Activated CD8-positive, alpha-beta T cell treated with anti-CD3 and anti-CD28 coated beads for 36 hours (primary cell): Measurements from ENCODE around the gene PTCD1. TPM values are rescaled to one million over a fixed set of nuclear protein-coding genes. Genes with fewer than 3 reads are reported as not detected.

ENCODE experiments used
- ATAC-seq: fragments of 200-7000 bp; cut with Tn5 transposase; one replicate; pipeline ENCODE4 v1.10.0; 2021; ENCODE audit warnings: mild to moderate bottlenecking, moderate library complexity
- CTCF ChIA-PET: fragments of 350-600 bp; sonication (Branson Sonifier 250); formaldehyde crosslinking; loops from one replicate; lab custom pipeline; 2021; ENCODE audit warnings: antibody characterized with exemption; lab: Charles Lee
- POLR2A ChIA-PET: fragments of 350-600 bp; sonication (Branson Sonifier 250); formaldehyde crosslinking; loops from one replicate; lab custom pipeline; 2021; ENCODE audit warnings: antibody characterized with exemption; lab: Charles Lee
- DNase-seq: peaks from one replicate; pipeline ENCODE4 v3.0.0-alpha.2; 2020
- H3K27ac Mint-ChIP-seq: one replicate; pipeline ENCODE4 v1.8.0; 2021; ENCODE audit warnings: mild to moderate bottlenecking, mixed read lengths
- H3K27me3 Mint-ChIP-seq: one replicate; pipeline ENCODE4 v1.8.0; 2021; ENCODE audit warnings: mixed read lengths
- H3K36me3 Mint-ChIP-seq: one replicate; pipeline ENCODE4 v1.8.0; 2021; ENCODE audit warnings: low read depth, mixed read lengths
- H3K4me1 Mint-ChIP-seq: one replicate; pipeline ENCODE4 v1.8.0; 2021; ENCODE audit warnings: low read depth, mixed read lengths
- H3K4me3 Mint-ChIP-seq: one replicate; pipeline ENCODE4 v1.8.0; 2021; ENCODE audit warnings: mild to moderate bottlenecking, moderate library complexity, mixed read lengths
- H3K9me3 Mint-ChIP-seq: one replicate; pipeline ENCODE4 v1.8.0; 2021; ENCODE audit warnings: mixed read lengths
- intact Hi-C: fragments of 100-400 bp; cut with micrococcal nuclease; formaldehyde crosslinking; loops from one replicate; pipeline ENCODE4 v1.10.0; 2022
- total RNA-seq, 2 experiments: library from RNA; stranded (reverse); gene quantifications; one replicate each; pipeline ENCODE4 v1.2.3, GENCODE V29; 2021
- TF ChIP-seq, protein P1 (sequence below): fragments of 200-600 bp; IDR thresholded peaks from one replicate; pipeline ENCODE4 v1.8.0; 2022; ENCODE audit warnings: antibody characterized with exemption, mild to moderate bottlenecking

Gene PTCD1
- total RNA-seq, 2 experiments from 2014 or later: 7.2 to 8.2 TPM

DNA sequence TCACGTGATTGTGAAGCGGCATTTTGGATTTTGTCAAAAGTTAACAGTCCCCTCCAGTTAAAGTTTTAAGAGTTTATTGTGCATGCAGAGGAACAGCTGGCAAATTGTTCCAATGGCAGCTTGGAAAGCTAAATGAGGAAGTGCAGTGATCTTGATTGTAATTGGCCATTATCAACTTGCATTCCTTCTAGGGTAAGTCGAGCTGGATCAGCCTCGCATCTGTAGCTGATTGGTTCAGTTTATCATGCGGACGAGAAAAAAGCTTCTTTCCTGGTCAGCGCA lies 34.7 kb upstream of the PTCD1 start:
- Mint-ChIP-seq H3K4me3 (peak overlapping the region; percentile 95), H3K9me3 (no peaks in the 10 kb centered on the region), H3K27ac (peak overlapping the region; percentile 97), H3K36me3 (peaks cover 24% of the 10 kb centered on the region), H3K27me3 (no peaks in the 10 kb centered on the region), H3K4me1 (peaks cover 38% of the 10 kb centered on the region)
- DNase-seq (no peak), ATAC-seq (no peak)
- TF ChIP-seq, protein P1, sequence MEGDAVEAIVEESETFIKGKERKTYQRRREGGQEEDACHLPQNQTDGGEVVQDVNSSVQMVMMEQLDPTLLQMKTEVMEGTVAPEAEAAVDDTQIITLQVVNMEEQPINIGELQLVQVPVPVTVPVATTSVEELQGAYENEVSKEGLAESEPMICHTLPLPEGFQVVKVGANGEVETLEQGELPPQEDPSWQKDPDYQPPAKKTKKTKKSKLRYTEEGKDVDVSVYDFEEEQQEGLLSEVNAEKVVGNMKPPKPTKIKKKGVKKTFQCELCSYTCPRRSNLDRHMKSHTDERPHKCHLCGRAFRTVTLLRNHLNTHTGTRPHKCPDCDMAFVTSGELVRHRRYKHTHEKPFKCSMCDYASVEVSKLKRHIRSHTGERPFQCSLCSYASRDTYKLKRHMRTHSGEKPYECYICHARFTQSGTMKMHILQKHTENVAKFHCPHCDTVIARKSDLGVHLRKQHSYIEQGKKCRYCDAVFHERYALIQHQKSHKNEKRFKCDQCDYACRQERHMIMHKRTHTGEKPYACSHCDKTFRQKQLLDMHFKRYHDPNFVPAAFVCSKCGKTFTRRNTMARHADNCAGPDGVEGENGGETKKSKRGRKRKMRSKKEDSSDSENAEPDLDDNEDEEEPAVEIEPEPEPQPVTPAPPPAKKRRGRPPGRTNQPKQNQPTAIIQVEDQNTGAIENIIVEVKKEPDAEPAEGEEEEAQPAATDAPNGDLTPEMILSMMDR: no peak
- POLR2A ChIA-PET: interaction anchor here (1.0 to 2.8 kb wide), 5 partner anchors 24 to 80 kb away, joined by 3 to 19 read pairs (median 3); partner anchors contain the start of genes ZKSCAN5 and ZNF394
- CTCF ChIA-PET: interaction anchor here (0.8 kb wide), 1 partner anchor 51 kb away, joined by 3 read pairs; no protein-coding TSS in a partner anchor
- intact Hi-C loops: loop anchor here (2.0 kb wide), 1 partner anchor 28 kb away; the partner anchor contains the start of gene ZNF394

DNA sequence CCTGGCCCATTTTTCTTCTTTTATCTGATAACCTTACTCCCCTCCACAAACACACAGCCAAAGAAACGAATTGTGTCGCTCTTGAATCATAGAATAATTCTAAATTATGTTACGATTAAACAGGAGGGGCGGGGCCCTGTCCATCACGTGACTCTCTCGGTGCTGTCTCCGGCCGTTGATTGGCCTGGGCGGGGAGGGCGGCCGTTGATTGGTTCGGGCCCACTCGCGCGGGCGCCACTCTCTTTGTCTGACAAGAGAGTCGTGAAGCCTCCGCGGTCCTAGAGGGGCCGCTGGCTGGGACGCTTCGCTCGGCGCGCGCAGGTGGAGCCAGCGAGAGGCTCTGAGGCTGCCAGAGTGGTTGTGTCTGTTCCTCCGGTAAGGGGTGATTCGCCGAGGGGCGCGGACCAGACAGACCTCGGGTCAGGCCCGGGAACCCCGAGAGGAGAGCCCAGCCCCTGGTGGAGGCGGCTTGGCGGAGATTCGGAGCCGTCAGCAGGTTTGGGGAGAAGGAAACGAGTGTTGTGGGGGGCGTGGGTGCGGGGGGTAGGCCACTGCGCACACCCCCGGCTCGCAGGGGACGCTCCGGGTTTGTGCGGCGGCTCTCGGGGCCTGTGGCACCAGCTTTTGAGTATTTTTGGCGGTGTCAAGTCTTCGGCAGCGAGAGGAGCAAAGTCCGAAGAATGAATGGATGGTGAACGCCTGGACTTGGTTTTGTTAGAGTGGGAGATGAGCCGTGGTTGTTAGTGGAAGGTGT lies 34.1 kb upstream of the PTCD1 start, which contains the start of gene ZNF789:
Gene ZNF789 (plus strand): TSS at position 330 of the 754 bp plus-strand sequence. CDS start 3,567 bp downstream, outside the sequence.
- Mint-ChIP-seq H3K27ac (peak within 1 kb of the TSS; percentile 97), H3K36me3 (peaks cover 19% of the 10 kb centered on the region), H3K4me1 (peaks cover 33% of the 10 kb centered on the region), H3K4me3 (peak within 1 kb of the TSS; percentile 95), H3K9me3 (no peaks in the 10 kb centered on the region), H3K27me3 (no peaks in the 10 kb centered on the region)
- ChIA-PET CTCF (interaction anchor here (0.8 kb wide), 1 partner anchor 51 kb away, joined by 3 read pairs; no protein-coding TSS in a partner anchor), POLR2A (interaction anchor here (1.0 to 2.8 kb wide), 5 partner anchors 25 to 80 kb away, joined by 3 to 19 read pairs (median 3); partner anchors contain the start of genes ZKSCAN5 and ZNF394)
- TF ChIP-seq, protein P1: no peak
- peak; percentile 98 for ATAC-seq
- DNase-seq: peak; percentile 100
- intact Hi-C loops: loop anchor here (2.0 kb wide), 1 partner anchor 28 kb away; the partner anchor contains the start of gene ZNF394

DNA sequence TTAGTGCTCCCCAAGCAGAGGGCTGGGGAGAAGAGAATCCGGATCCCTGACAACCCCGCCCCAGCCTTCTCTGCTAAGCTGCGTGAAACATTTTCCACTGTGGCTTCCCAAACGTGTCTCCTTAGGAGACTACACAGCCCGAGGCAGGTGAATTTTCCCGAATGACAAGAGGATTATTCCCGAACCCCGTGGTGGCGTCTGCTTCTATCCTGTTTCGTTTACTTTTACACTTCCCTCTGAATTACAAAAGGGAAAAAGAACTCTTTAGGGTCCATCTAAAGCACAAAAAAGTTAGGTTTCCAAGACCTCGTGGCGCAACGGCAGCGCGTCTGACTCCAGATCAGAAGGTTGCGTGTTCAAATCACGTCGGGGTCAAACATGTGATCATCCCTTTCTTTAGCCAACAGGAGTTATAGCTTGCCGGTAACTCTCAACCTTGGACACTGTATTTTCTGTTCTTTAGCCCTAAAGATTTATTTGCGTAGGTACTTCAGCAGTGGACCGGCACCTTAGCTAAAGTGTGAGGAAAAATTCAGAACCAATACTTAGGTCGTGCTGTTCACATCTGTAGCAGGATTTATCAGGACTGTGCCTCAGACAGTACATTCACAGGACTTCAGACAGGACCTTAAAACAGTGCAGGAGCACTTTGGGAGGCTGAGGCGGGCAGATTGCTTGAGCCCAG lies 30.9 kb upstream of the PTCD1 start:
- H3K27ac Mint-ChIP-seq: no peak overlapping the region
- DNase-seq (no peak), ATAC-seq (no peak)
- ChIA-PET CTCF (no interaction called here), POLR2A (no interaction called here)
- TF ChIP-seq, protein P1: no peak
- intact Hi-C loops: no loop called here
- H3K9me3 Mint-ChIP-seq: no peaks in the 10 kb centered on the region
- H3K4me1 Mint-ChIP-seq: peaks cover 27% of the 10 kb centered on the region
- H3K4me3 Mint-ChIP-seq: no peak overlapping the region
- no peaks in the 10 kb centered on the region for H3K27me3 Mint-ChIP-seq
- peaks cover 21% of the 10 kb centered on the region for H3K36me3 Mint-ChIP-seq

DNA sequence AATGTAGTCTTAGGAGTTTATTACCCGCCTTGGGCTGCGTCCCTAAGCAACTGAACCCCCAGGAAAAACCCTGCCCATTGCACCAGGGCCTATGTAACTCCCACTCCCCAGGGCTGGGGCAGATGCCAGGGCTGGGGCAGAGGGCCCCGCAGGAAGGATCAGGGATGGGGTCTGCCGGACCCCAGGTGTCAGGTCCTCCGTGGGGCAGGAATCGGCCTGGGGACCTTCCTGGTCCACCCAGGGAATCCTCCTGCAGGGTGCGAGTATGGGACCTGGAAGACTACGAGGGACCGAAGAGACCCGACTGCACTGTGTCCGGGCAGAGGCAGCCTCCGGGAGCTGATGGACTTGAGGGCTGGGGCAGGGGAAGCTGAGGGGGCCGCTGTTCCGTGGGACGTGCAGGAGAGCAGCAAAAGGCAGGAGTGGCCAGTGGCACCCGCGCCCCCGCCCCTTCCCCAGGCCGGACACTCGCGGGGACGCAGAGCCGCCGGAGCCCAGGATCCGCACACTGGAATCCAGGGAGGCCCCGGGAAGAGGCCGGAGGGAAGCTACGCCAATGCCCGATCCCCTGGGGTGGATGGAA lies 29.8 kb upstream of the PTCD1 start:
- CTCF ChIA-PET: no interaction called here
- DNase-seq (no peak), ATAC-seq (no peak)
- H3K36me3 Mint-ChIP-seq: peaks cover 25% of the 10 kb centered on the region
- intact Hi-C loops: no loop called here
- H3K4me1 Mint-ChIP-seq: peaks cover 28% of the 10 kb centered on the region
- H3K27ac Mint-ChIP-seq: no peak overlapping the region
- H3K4me3 Mint-ChIP-seq: no peak overlapping the region
- TF ChIP-seq, protein P1: no peak
- no peaks in the 10 kb centered on the region for H3K9me3 Mint-ChIP-seq
- no peaks in the 10 kb centered on the region for H3K27me3 Mint-ChIP-seq
- POLR2A ChIA-PET: no interaction called here
